Right lobe of liver (tissue), 6 donors: ENCODE results near the gene LPAR1. TPM values are rescaled to one million over a fixed set of nuclear protein-coding genes. Genes with fewer than 3 reads are reported as not detected.

Experiments used
- ATAC-seq, 4 donors: fragments of 200-7000 bp; cut with Tn5 transposase; one replicate each; pipeline ENCODE4 v1.9.1; 2020; ENCODE audit warnings: mild to moderate bottlenecking in 4 of 4, moderate library complexity in 4 of 4
- DNase-seq, 3 donors: peaks; one replicate each; pipeline ENCODE4 v3.0.0-alpha.2; 2020
- H3K27ac ChIP-seq, 3 donors: fragments of 200-600 bp; one replicate each; pipeline ENCODE4 v1.8.0; 2022
- H3K27me3 ChIP-seq, 2 donors: fragments of 200-600 bp; one replicate each; pipeline ENCODE4 v1.8.0; 2022
- H3K36me3 ChIP-seq, 4 donors: fragments of 200-600 bp; sonication (generic) in 1 of 4; one replicate each; pipeline versions ENCODE4 v1.5.1 to v1.8.0; 2017 to 2022; ENCODE audit warnings: control low read depth in 1 of 4
- H3K4me1 ChIP-seq, 4 donors: fragments of 200-600 bp; sonication (generic) in 1 of 4; one replicate each; pipeline versions ENCODE4 v1.5.1 to v1.8.0; 2017 to 2022; ENCODE audit warnings: control low read depth in 1 of 4
- H3K4me3 ChIP-seq, 3 donors: fragments of 200-600 bp; one replicate each; pipeline ENCODE4 v1.8.0; 2022
- H3K9me3 ChIP-seq, 4 donors: fragments of 200-600 bp; sonication (generic) in 1 of 4; one replicate each; pipeline versions ENCODE4 v1.5.1 to v1.8.0; 2017 to 2022; ENCODE audit warnings: control low read depth in 1 of 4
- CTCF ChIP-seq, 4 donors: fragments of 200-600 bp in 3 of 4; fragments of 450-650 bp in 1 of 4; IDR thresholded peaks; one replicate each; pipeline versions ENCODE4 v1.5.1 to v1.8.0; 2016 to 2022; ENCODE audit warnings: antibody characterized with exemption in 4 of 4, mild to moderate bottlenecking in 2 of 4
- POLR2A ChIP-seq: fragments of 450-650 bp; IDR thresholded peaks from one replicate; pipeline ENCODE4 v1.6.1; 2017; ENCODE audit warnings: antibody characterized with exemption, mild to moderate bottlenecking
- WGBS: methylation state at CpG from one replicate; pipeline ENCODE4 v1.1.6; 2018; ENCODE audit warnings: low coverage, low lambda C conversion rate; ENCODE audit not compliant: insufficient coverage; ENCODE audit errors: missing lambda C conversion rate; 5-methylcytosine and 5-hydroxymethylcytosine counted together
- intact Hi-C, 2 donors: fragments of 100-400 bp; cut with DNase I; formaldehyde crosslinking; loops; one replicate each; pipeline versions ENCODE4 v1.11.2 to v1.14.1; 2022
- total RNA-seq, 6 experiments: library from RNA; depleted of rRNA in 2 of 6; stranded (reverse); fragments of >200 nt in 2 of 6; fragmentation: NEBNext Ultra II Directional in 3 of 6; extraction: Animal tissue kit (Norgen Biotek cat#: 25700) in 3 of 6; gene quantifications; one replicate each; pipeline versions ENCODE4 v1.1.0 to v1.2.4, GENCODE V29; 2016 to 2023
- donor health status: DM: no; HTN: yes; CAD: no.
- donor health status: DM: no; HTN: no; CAD: no.
- donor health status: DM: no; HTN: no; CAD: no.
- donor health status: DM: no; HTN: yes; CAD: no.
- donor health status: DM: no; HTN: yes; CAD: no.

LPAR1 gene
- total RNA-seq, 6 experiments from 2014 or later, result 0.66 to 1.6 (median 1.2) TPM

- Histone ChIP-seq H3K36me3 (no peaks in the 10 kb centered on the region), H3K4me3 (no peak overlapping the region), H3K27ac (no peak overlapping the region), H3K9me3 (no peaks in the 10 kb centered on the region), H3K27me3 (no peaks in the 10 kb centered on the region), H3K4me1 (no peaks in the 10 kb centered on the region)
- no peak for ATAC-seq
- 78% methylated on average over 1 of the region's 1 CpG for WGBS
- TF ChIP-seq POLR2A (no peak), CTCF (IDR thresholded peaks at IDR 0.05) (no peak)
- intact Hi-C loops, result no loop called here
- no peak for DNase-seq
Observed at GRCh38 chr9:110997847-110998246, 40.4 kb downstream of the LPAR1 start.

GRCh38 chr9:110996436-110997220, 41.6 kb downstream of the LPAR1 start:
- ATAC-seq, result no peak
- no peak for DNase-seq
- TF ChIP-seq POLR2A (no peak), CTCF (IDR thresholded peaks at IDR 0.05) (no peak)
- H3K36me3 ChIP-seq, result no peaks in the 10 kb centered on the region
- H3K4me1 ChIP-seq, result no peaks in the 10 kb centered on the region
- no peak overlapping the region for H3K27ac ChIP-seq
- no peaks in the 10 kb centered on the region for H3K27me3 ChIP-seq
- no peaks in the 10 kb centered on the region for H3K9me3 ChIP-seq
- intact Hi-C loops, result no loop called here
- 61% methylated on average over 9 of the region's 9 CpGs for WGBS
- H3K4me3 ChIP-seq, result no peak overlapping the region

DNA sequence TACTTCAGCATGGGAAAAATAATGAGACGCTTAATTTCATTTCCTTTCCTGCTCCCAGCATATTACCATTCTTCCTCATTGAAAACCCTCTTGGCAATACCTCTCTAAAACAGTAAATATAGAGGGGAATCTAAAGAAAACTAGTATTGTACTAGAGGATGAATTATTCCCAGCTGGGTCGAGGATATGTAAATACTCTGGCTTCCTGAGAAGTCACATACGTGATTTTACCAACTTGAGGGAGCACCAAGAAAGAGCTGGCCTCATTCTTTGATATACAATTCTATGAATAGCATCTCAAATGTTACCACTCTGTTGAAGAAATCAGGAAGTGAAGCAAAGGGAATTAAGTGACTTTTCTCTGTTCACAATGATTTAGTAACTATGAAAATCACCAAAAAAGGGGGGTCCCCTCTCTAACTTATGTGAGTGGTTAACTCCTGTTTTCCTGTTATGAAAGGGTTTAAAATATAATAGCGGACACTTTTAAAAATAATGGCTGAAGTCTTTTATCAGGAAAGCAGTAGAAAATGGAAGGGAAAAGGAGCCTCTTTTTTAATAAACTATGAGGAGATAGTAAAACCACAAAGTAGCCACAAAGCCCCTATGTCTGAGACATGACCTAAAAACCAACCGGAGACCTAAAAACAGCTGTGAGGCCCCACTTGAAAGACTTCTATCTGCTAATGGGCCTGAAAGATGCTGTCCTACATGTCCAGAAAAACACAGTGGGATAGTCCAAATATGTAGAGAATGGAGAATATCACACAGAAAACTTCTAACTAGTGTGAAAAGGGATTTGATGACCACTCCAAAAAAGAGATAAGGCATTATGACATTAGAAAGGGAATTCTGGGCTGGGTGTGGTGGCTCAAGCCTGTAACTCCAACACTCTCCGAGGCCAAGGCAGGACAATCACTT, 42.6 kb downstream of the LPAR1 start:
- ATAC-seq (no peak), DNase-seq (no peak)
- Histone ChIP-seq H3K9me3 (no peaks in the 10 kb centered on the region), H3K4me1 (no peaks in the 10 kb centered on the region), H3K4me3 (no peak overlapping the region), H3K27me3 (no peaks in the 10 kb centered on the region), H3K27ac (no peak overlapping the region), H3K36me3 (no peaks in the 10 kb centered on the region)
- WGBS, result 35% methylated on average over 6 of the region's 6 CpGs
- no peak for TF ChIP-seq POLR2A
- no peak for TF ChIP-seq CTCF (IDR thresholded peaks at IDR 0.05)
- intact Hi-C loops, result no loop called here

DNA sequence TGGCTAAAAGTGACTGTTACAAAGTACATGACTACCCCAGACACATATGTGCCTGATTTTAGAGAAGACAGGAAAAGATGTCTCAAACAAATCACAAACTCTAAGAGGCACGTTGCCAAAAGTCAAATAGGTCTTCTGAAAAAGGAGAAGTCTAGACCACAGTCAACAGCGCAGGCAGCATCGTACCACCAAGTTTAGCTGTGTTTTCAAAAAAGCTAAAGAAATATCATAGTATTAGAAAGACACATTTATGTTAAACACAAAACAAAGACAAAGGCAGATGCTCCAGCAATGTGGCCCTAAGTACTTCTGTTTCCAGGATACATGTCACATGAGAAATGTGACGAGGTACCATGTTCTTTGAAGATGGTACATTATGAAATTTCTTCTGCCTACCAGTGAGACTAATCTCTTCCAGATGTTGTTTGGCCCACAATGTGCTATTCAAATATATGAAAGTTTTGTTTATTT, 43.5 kb downstream of the LPAR1 start:
- no peaks in the 10 kb centered on the region for H3K36me3 ChIP-seq
- no peak for DNase-seq
- WGBS, result 32% methylated on average over 4 of the region's 4 CpGs
- H3K4me1 ChIP-seq, result no peaks in the 10 kb centered on the region
- no peak overlapping the region for H3K27ac ChIP-seq
- peak in 1 of 4 donors; percentile 13 for ATAC-seq
- intact Hi-C loops, result no loop called here
- H3K27me3 ChIP-seq, result no peaks in the 10 kb centered on the region
- H3K9me3 ChIP-seq, result no peaks in the 10 kb centered on the region
- TF ChIP-seq CTCF (IDR thresholded peaks at IDR 0.05) (no peak), POLR2A (no peak)
- H3K4me3 ChIP-seq, result no peak overlapping the region
